GM21526 (cell line): ENCODE measurements around the gene GRK6.
A peak's percentile ranks its signal among the peaks of the same experiment; 100 is the strongest.

Experiments
- ATAC-seq: cut with Tn5 transposase; IDR thresholded peaks from one replicate; pipeline ENCODE4 v1.9.1; 2021; ENCODE audit warnings: moderate library complexity; ENCODE audit not compliant: unreplicated experiment, low FRiP score

GRK6 gene

GRCh38 chr5:177425196-177425800, 1.2 kb upstream of the GRK6 start:
- ATAC-seq: no peak

GRCh38 chr5:177425801-177426565, 493 bp upstream of the GRK6 start:
- ATAC-seq: peak; percentile 74

- no peak for ATAC-seq
Observed at GRCh38 chr5:177427211-177427822, 841 bp downstream of the GRK6 start.

DNA sequence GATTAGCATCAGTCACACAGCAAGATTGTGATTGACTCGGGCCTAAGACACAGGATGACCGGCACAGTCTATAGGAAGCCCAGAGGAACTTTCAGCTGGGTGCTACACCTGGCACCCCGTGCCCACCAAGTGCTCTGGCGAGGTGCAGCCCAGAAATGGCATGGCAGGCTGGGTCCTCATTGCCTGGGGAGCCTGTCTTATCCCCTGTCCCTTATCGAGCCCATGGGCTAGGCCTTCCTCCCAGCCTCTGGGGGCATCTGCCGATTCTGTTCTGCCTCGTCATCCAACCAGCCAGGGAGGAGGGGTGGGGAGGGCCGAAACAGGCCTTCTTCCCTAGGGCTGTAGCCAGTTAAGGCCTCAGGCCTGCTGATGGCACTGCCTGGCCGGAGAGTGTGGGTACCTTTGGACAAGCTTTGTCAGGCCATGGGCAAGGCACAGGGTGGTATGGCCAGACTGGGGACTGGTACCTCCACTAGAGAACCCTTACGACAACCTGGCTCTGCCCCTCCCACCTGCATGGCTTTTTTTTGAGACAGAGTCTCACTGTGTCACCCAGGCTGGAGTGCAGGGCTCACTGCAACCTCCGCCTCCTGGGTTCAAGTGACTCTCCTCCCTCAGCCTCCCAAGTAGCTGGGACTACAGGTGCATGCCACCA, 1.6 kb downstream of the GRK6 start:
- ATAC-seq: no peak

DNA sequence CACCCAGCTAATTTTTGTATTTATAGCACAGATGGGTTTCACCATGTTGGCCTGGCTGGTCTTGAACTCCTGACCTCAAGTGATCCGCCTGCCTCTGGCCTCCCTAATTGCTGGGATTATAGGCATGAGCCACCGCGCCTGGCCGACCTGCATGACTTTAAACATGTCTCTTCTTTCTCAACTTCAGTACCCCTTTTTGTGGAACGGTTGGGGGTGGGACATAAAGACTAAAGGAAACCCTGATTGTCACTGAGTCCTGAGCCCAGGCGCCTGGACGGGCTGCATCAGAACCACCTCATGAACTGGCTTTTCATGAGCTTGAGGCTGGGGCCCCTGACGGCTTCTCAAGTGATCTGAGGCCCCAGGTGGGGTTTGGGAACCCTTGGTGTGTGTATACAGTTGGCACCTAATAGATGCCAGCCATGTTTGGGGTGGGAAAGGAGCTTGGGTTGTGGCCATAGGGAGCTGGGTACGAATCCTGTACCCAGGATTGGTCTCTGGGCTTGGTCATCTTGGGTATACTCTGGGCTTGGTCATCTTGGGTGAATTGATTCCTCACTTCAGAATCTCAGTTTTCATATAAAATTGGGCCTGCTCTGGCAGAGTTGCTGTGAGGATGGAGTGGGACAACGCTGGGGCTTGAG, 2.2 kb downstream of the GRK6 start:
- no peak for ATAC-seq

- ATAC-seq: no peak
Observed at GRCh38 chr5:177429248-177430040, 3.0 kb downstream of the GRK6 start.

DNA sequence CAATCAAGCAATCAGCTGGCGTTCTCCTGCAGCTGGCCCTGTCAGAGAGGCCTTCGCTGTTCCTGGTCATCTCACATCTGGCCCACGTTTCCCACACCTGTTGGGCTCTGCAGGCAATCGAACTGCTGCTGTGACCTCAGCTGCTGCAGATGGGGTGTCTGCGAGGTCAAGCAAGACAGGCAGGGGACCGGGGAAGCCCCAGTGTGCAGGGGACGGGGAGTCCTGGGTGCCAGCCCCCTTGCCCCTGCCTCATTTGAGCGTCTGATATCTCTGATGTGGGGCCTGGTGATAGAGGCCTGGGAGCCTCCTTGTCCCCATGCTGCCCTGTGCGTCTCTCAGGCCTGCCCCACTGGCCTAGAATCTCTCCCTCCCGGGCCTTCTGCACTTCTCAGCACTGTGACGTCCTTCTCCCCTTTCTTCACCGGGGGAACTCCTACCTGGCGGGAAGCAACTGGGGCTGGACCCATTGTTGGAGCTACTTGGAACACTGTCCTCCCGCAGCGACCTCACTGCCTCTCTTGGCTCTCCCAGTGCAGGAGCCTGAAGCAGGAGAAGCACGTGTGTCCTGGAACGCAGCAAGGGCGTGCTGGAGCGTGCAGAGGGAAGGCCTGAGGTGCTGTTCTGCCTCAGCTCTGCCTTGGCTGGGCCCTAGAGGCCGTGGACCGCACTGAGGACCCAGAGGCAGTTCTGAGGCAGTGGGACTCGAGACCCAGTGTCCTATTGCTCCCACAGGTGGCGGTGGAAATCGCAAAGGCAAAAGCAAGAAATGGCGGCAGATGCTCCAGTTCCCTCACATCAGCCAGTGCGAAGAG, 3.9 kb downstream of the GRK6 start:
- no peak for ATAC-seq

- no peak for ATAC-seq
Observed at GRCh38 chr5:177430972-177431316, 4.5 kb downstream of the GRK6 start.

DNA sequence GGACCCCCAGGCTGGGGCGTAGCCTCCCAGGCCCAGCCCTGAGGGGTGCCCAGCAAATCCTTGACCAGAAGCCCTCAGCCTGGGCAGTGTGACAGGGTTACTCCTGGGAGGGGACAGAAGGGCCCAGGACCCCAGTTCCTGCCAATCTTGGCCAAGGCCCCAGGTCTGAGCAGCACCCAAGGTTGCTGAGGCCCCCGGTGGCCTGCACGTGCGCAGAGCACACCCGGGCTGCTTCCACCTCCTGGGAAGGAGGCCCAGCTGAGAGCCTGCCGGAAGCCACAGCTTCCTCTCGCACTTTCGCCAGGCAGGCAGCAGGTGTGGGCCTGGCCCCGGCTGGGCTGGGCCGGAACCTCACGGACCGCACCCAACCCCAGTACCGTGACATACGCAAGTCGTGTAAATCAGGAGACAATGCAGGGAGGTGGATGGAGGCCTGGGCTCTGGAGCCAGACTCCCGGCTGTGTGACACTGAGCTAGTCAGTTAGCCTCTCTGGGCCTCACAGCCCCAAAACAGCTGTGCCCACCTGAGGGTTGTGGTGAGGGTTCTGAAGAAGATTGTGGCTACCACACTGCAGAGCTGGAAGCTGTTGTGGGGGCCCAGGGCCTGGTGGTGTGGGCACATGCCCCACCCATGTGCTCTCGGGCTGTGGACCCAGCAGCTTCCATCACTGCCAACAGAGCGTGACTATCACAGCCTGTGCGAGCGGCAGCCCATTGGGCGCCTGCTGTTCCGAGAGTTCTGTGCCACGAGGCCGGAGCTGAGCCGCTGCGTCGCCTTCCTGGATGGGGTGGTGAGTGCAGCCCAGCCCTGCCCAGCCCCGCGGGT, 5.1 kb downstream of the GRK6 start:
- peak; percentile 39 for ATAC-seq

GRCh38 chr5:177432143-177432838, 5.8 kb downstream of the GRK6 start:
- ATAC-seq: no peak

GRCh38 chr5:177432839-177433657, 6.6 kb downstream of the GRK6 start:
- ATAC-seq: no peak

DNA sequence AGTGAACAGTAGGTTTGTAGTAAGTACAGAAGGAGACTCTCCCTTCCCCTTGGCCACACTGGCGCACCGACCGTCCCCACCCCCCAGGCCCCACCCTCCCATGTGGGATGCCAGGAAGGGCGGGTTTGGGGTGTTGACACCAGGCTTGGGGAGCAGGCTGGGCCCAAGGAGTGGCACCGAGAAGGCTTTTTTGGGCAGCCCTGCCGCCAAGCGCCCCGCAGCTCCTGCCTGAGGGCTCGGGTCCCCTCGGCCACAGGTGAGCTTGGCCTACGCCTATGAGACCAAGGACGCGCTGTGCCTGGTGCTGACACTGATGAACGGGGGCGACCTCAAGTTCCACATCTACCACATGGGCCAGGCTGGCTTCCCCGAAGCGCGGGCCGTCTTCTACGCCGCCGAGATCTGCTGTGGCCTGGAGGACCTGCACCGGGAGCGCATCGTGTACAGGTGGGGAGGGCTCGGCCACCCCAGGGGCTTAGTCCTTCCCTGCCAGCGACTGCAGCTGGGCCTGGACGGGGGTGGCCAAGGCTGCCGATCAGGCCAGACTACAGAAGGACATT, 7.3 kb downstream of the GRK6 start:
- ATAC-seq: no peak

DNA sequence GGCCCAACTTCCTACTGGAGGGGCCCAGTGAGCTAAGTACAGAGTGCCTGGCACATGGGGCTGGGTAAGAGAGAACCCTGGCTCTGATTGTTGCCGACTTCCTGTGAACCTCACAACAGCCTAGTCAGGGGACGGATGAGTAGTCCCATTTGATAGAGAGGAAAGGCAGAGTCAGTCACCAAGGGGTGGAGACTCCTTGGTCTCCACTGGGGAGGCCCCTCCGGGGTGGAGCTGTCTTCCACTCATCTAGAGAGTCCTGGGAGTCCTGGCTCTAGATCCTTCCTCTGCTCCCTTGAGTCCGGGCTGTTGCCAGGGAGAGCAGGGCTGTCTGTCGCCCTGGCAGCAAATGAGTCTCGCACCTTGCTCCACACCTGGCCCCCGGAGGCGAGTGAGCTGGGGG, 8.0 kb downstream of the GRK6 start:
- ATAC-seq: no peak

DNA sequence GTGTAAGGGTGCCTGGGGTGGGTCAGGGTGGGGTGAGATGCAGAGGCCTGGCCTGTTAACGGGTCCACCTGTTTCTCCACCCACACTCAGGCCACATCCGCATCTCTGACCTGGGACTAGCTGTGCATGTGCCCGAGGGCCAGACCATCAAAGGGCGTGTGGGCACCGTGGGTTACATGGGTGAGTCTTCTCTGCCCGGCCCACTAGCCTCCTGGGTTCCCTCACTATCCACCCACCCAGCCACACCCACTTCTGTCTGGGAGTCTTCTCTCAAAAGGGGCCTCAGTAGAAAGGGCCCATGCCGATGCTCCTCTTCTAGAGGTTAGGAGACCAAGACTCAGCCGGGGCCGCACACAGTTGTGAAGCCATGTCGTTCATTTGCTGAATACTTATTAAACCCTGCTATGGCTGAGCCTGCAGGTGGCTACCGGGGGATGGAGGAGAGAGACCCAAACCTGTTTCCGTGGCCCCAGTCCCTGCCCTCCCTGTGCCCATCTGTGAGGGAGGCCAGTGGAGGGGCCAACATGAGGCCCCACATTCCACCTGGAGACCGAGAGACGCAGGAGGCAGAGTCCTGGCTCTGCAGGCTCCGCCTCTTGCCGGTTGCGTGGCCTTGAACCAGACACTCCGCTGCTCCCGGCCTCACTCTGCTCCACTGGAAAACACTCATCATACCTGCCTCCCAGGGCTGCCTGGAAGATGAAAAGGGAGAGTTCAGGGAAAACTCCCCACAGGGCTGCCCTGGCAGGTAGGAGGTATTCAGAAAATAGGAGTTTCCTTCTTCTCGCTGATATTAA, 8.7 kb downstream of the GRK6 start:
- ATAC-seq: no peak

GRCh38 chr5:177435847-177436536, 9.5 kb downstream of the GRK6 start:
- ATAC-seq: no peak
